Tibial nerve (tissue), 4 donors: ENCODE data around the gene TAMALIN.

Experiments
- CTCF ChIP-seq, 5 experiments: fragments of 200-600 bp in 3 of 5; fragments of 450-650 bp in 2 of 5; sonication (generic) in 3 of 5; IDR thresholded peaks; one replicate each; pipeline ENCODE4 v1.5.1; 2016 to 2019; ENCODE audit warnings: antibody characterized with exemption in 5 of 5, mild to moderate bottlenecking in 3 of 5, moderate library complexity in 2 of 5
- EP300 ChIP-seq, 2 donors: sonication (generic); formaldehyde crosslinking; IDR thresholded peaks; one replicate each; pipeline ENCODE4 v1.6.1; 2017; ENCODE audit warnings: antibody characterized with exemption in 2 of 2, mild to moderate bottlenecking in 1 of 2
- POLR2A ChIP-seq, 2 donors: fragments of 450-650 bp; IDR thresholded peaks; one replicate each; pipeline ENCODE4 v1.6.1; 2017; ENCODE audit warnings: antibody characterized with exemption in 2 of 2, mild to moderate bottlenecking in 2 of 2, moderate library complexity in 2 of 2

GRCh38 chr12:52032446-52032803, 25.7 kb downstream of the TAMALIN start:
- TF ChIP-seq POLR2A (IDR thresholded peaks at IDR 0.05): no peak
- no peak for TF ChIP-seq CTCF (IDR thresholded peaks at IDR 0.05)
- no peak for TF ChIP-seq EP300 (IDR thresholded peaks at IDR 0.05)
